Measurements from ENCODE around the gene LRMDA.
"Not testable (repeated sequence)": the region's sequence is repeated elsewhere in the genome, so short reads cannot be mapped to it uniquely, and the experiment has no call there.

Gene LRMDA

GRCh38 chr10:75764974-75765788, 333.8 kb downstream of the LRMDA start:
- no peak overlapping the region for H3K9ac ChIP-seq (ENCODE audit: low read length)
- no peaks in the 10 kb centered on the region for H3K9me2 ChIP-seq (replicated peaks; ENCODE audit: insufficient read depth, low read length)
- no peaks in the 10 kb centered on the region for H3K27me3 ChIP-seq (ENCODE audit: low read length)
- H3K4me3 ChIP-seq (ENCODE audit: insufficient read depth, low read length, poor library complexity, severe bottlenecking): no peak overlapping the region
- no peaks in the 10 kb centered on the region for H4K20me1 ChIP-seq (ENCODE audit: low read depth, low read length)
- H3F3A ChIP-seq (ENCODE audit: insufficient read depth): no peaks in the 10 kb centered on the region
- H3K4me2 ChIP-seq (ENCODE audit: low read depth, low read length, poor library complexity, severe bottlenecking): no peak overlapping the region
- no peaks in the 10 kb centered on the region for H3K9me3 ChIP-seq (ENCODE audit: insufficient read depth, low read length)
- H2AFZ ChIP-seq (ENCODE audit: low read depth, low read length, severe bottlenecking): no peak overlapping the region
- H3K79me2 ChIP-seq (ENCODE audit: insufficient read depth, low read length): no peaks in the 10 kb centered on the region
- H3K27ac ChIP-seq (ENCODE audit: low read depth, low read length): no peak overlapping the region
- TF ChIP-seq CTCF (IDR thresholded peaks at IDR 0.05; ENCODE audit: insufficient read depth, low read length, poor library complexity, severe bottlenecking) (no peak), EZH2phosphoT487 (conservative IDR thresholded peaks at IDR 0.05; ENCODE audit: low read length) (no peak)
- no peaks in the 10 kb centered on the region for H3K36me3 ChIP-seq (ENCODE audit: low read length)

- Histone ChIP-seq H3F3A (ENCODE audit: insufficient read depth) (no peaks in the 10 kb centered on the region), H3K9ac (ENCODE audit: low read length) (no peak overlapping the region), H3K27ac (ENCODE audit: low read depth, low read length) (no peak overlapping the region), H3K27me3 (ENCODE audit: low read length) (no peaks in the 10 kb centered on the region), H3K9me3 (ENCODE audit: insufficient read depth, low read length) (no peaks in the 10 kb centered on the region), H4K20me1 (ENCODE audit: low read depth, low read length) (no peaks in the 10 kb centered on the region), H3K4me3 (ENCODE audit: insufficient read depth, low read length, poor library complexity, severe bottlenecking) (no peak overlapping the region), H3K36me3 (ENCODE audit: low read length) (no peaks in the 10 kb centered on the region), H3K9me2 (replicated peaks; ENCODE audit: insufficient read depth, low read length) (no peaks in the 10 kb centered on the region), H3K79me2 (ENCODE audit: insufficient read depth, low read length) (no peaks in the 10 kb centered on the region), H2AFZ (ENCODE audit: low read depth, low read length, severe bottlenecking) (no peak overlapping the region), H3K4me2 (ENCODE audit: low read depth, low read length, poor library complexity, severe bottlenecking) (no peak overlapping the region)
- TF ChIP-seq EZH2phosphoT487 (conservative IDR thresholded peaks at IDR 0.05; ENCODE audit: low read length) (no peak), CTCF (IDR thresholded peaks at IDR 0.05; ENCODE audit: insufficient read depth, low read length, poor library complexity, severe bottlenecking) (no peak)
Measured at GRCh38 chr10:75765789-75766096, 334.3 kb downstream of the LRMDA start.

DNA sequence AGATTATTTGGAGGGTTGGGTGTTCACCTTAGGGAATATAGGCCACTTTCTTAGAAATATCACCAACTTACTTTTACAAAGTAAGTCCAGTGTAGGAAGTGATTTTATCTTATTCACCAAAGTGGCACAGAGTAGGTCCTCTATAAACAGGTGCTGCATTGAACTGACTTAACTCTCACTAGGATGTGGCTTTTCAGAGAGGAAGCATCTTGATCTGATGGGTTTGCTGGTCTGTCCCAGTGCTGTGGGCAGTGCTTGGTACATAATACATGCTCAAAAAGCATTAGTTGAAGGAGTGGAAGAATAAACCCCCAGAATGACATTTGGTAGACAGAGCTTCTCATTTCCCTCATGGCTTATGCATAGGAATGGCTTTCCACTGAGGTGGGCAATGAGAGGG, 334.7 kb downstream of the LRMDA start:
- Histone ChIP-seq H3K27me3 (ENCODE audit: low read length) (no peaks in the 10 kb centered on the region), H3K36me3 (ENCODE audit: low read length) (no peaks in the 10 kb centered on the region), H2AFZ (ENCODE audit: low read depth, low read length, severe bottlenecking) (no peak overlapping the region), H3K9me3 (ENCODE audit: insufficient read depth, low read length) (no peaks in the 10 kb centered on the region), H3K79me2 (ENCODE audit: insufficient read depth, low read length) (no peaks in the 10 kb centered on the region), H3K9ac (ENCODE audit: low read length) (no peak overlapping the region), H3K4me3 (ENCODE audit: insufficient read depth, low read length, poor library complexity, severe bottlenecking) (no peak overlapping the region), H3K27ac (ENCODE audit: low read depth, low read length) (no peak overlapping the region), H3K4me2 (ENCODE audit: low read depth, low read length, poor library complexity, severe bottlenecking) (no peak overlapping the region), H3F3A (ENCODE audit: insufficient read depth) (no peaks in the 10 kb centered on the region), H3K9me2 (replicated peaks; ENCODE audit: insufficient read depth, low read length) (no peaks in the 10 kb centered on the region), H4K20me1 (ENCODE audit: low read depth, low read length) (no peaks in the 10 kb centered on the region)
- TF ChIP-seq EZH2phosphoT487 (conservative IDR thresholded peaks at IDR 0.05; ENCODE audit: low read length) (no peak), CTCF (IDR thresholded peaks at IDR 0.05; ENCODE audit: insufficient read depth, low read length, poor library complexity, severe bottlenecking) (no peak)

DNA sequence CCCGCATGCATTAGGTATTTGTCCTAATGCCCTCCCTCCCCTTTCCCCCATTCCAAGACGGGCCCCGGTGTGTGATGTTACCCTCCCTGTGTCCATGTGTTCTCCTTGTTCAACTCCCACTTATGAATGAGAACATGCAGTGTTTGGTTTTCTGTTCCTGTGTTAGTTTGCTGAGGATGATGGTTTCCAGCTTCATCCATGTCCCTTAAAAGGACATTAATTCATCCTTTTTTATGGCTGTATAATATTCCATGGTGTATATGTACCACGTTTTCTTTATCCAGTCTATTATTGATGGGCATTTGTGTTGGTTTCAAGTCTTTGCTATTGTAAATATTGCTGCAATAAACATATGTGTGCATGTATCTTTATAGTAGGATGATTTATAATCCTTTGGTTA, 335.3 kb downstream of the LRMDA start:
- not testable (repeated sequence) for H3K27ac ChIP-seq (ENCODE audit: low read depth, low read length); H3F3A ChIP-seq (ENCODE audit: insufficient read depth); H3K4me3 ChIP-seq (ENCODE audit: insufficient read depth, low read length, poor library complexity, severe bottlenecking); H3K36me3 ChIP-seq (ENCODE audit: low read length); H3K27me3 ChIP-seq (ENCODE audit: low read length); H3K79me2 ChIP-seq (ENCODE audit: insufficient read depth, low read length); H3K9ac ChIP-seq (ENCODE audit: low read length); H3K4me2 ChIP-seq (ENCODE audit: low read depth, low read length, poor library complexity, severe bottlenecking); H2AFZ ChIP-seq (ENCODE audit: low read depth, low read length, severe bottlenecking); H3K9me2 ChIP-seq (replicated peaks; ENCODE audit: insufficient read depth, low read length); H4K20me1 ChIP-seq (ENCODE audit: low read depth, low read length); H3K9me3 ChIP-seq (ENCODE audit: insufficient read depth, low read length)

All from SU-DHL-6 (cell line).